SK-N-MC (cell line): ENCODE measurements around the gene XPO4.

Experiments
- DNase-seq: peaks from one replicate; pipeline ENCODE4 v3.0.0-alpha.2; 2011; ENCODE audit warnings: low read depth, low spot score
- H3K27ac ChIP-seq: fragments of 200-600 bp; sonication (generic); 2 replicates; pipeline ENCODE4 v1.5.1; 2016; ENCODE audit warnings: mixed run types
- H3K36me3 ChIP-seq: fragments of 200-600 bp; sonication (generic); 2 replicates; pipeline ENCODE4 v1.6.1; 2017; ENCODE audit warnings: antibody characterized with exemption, low read length, mixed read lengths; ENCODE audit not compliant: insufficient read depth
- H3K4me3 ChIP-seq: fragments of 200-600 bp; sonication (generic); 2 replicates; pipeline ENCODE4 v1.5.1; 2016
- H3K9ac ChIP-seq: fragments of 200-600 bp; sonication (generic); 2 replicates; pipeline ENCODE4 v1.8.0; 2017; ENCODE audit warnings: mixed run types, mixed read lengths; ENCODE audit not compliant: insufficient read length
- H3K9me3 ChIP-seq: fragments of 200-600 bp; sonication (generic); 2 replicates; pipeline ENCODE4 v1.6.1; 2017; ENCODE audit warnings: low read depth, mild to moderate bottlenecking, antibody characterized with exemption, low read length, moderate library complexity, mixed read lengths
- EZH2 ChIP-seq: fragments of 200-600 bp; sonication (generic); IDR thresholded peaks from one replicate; pipeline ENCODE4 v1.6.1; 2017; ENCODE audit warnings: antibody characterized with exemption
- FOXP2 ChIP-seq: optimal IDR thresholded peaks from 2 replicates; pipeline ENCODE3; 2011; ENCODE audit warnings: mild to moderate bottlenecking, moderate library complexity; ENCODE audit not compliant: insufficient read depth; ENCODE audit errors: extremely low read length, control extremely low read depth
- POLR2AphosphoS5 ChIP-seq: IDR thresholded peaks from 2 replicates; pipeline ENCODE4 v1.6.1; 2012; ENCODE audit warnings: mild to moderate bottlenecking, low read depth, low read length, borderline replicate concordance

XPO4 gene

GRCh38 chr13:20843166-20843565 is 59.4 kb downstream of the XPO4 start:
- Histone ChIP-seq H3K36me3 (peaks cover 42% of the 10 kb centered on the region), H3K9me3 (no peaks in the 10 kb centered on the region), H3K27ac (no peak overlapping the region), H3K4me3 (no peak overlapping the region), H3K9ac (no peak overlapping the region)
- no peak for DNase-seq
- TF ChIP-seq EZH2 (no peak), FOXP2 (no peak), POLR2AphosphoS5 (no peak)

- TF ChIP-seq FOXP2 (no peak), EZH2 (no peak), POLR2AphosphoS5 (no peak)
- no peak overlapping the region for H3K27ac ChIP-seq
- no peaks in the 10 kb centered on the region for H3K9me3 ChIP-seq
- peaks cover 57% of the 10 kb centered on the region for H3K36me3 ChIP-seq
- no peak overlapping the region for H3K9ac ChIP-seq
- DNase-seq, result no peak
- H3K4me3 ChIP-seq, result no peak overlapping the region
Observed at GRCh38 chr13:20840568-20840967, 62.0 kb downstream of the XPO4 start.

- no peak overlapping the region for H3K9ac ChIP-seq
- H3K27ac ChIP-seq, result no peak overlapping the region
- TF ChIP-seq EZH2 (no peak), FOXP2 (no peak), POLR2AphosphoS5 (no peak)
- no peak overlapping the region for H3K4me3 ChIP-seq
- peaks cover 27% of the 10 kb centered on the region for H3K36me3 ChIP-seq
- DNase-seq, result no peak
- no peaks in the 10 kb centered on the region for H3K9me3 ChIP-seq
Observed at GRCh38 chr13:20833900-20834679, 68.5 kb downstream of the XPO4 start.

- no peak overlapping the region for H3K9ac ChIP-seq
- TF ChIP-seq POLR2AphosphoS5, result no peak
- TF ChIP-seq EZH2, result no peak
- TF ChIP-seq FOXP2, result no peak
- peaks cover 21% of the 10 kb centered on the region for H3K36me3 ChIP-seq
- no peak for DNase-seq
- no peaks in the 10 kb centered on the region for H3K9me3 ChIP-seq
- H3K27ac ChIP-seq, result no peak overlapping the region
- H3K4me3 ChIP-seq, result no peak overlapping the region
Observed at GRCh38 chr13:20832861-20833260, 69.7 kb downstream of the XPO4 start.

- Histone ChIP-seq H3K4me3 (no peak overlapping the region), H3K9me3 (no peaks in the 10 kb centered on the region), H3K36me3 (peaks cover 15% of the 10 kb centered on the region), H3K9ac (no peak overlapping the region), H3K27ac (no peak overlapping the region)
- no peak for DNase-seq
- TF ChIP-seq FOXP2 (no peak), EZH2 (no peak), POLR2AphosphoS5 (no peak)
Observed at GRCh38 chr13:20831933-20832332, 70.6 kb downstream of the XPO4 start.

GRCh38 chr13:20831254-20831653 is 71.3 kb downstream of the XPO4 start:
- H3K4me3 ChIP-seq, result no peak overlapping the region
- peaks cover 8% of the 10 kb centered on the region for H3K36me3 ChIP-seq
- DNase-seq, result no peak
- TF ChIP-seq EZH2 (no peak), FOXP2 (no peak), POLR2AphosphoS5 (no peak)
- no peak overlapping the region for H3K27ac ChIP-seq
- no peaks in the 10 kb centered on the region for H3K9me3 ChIP-seq
- H3K9ac ChIP-seq, result no peak overlapping the region

- Histone ChIP-seq H3K27ac (peak overlapping the region; percentile 27; the same call in 1 of the 2 replicates), H3K9ac (peak overlapping the region; percentile 37), H3K36me3 (peaks cover 3% of the 10 kb centered on the region), H3K4me3 (peak overlapping the region; percentile 44), H3K9me3 (no peaks in the 10 kb centered on the region)
- no peak for DNase-seq
- no peak for TF ChIP-seq FOXP2
- TF ChIP-seq POLR2AphosphoS5, result no peak
- TF ChIP-seq EZH2, result no peak
Observed at GRCh38 chr13:20828539-20829364, 73.8 kb downstream of the XPO4 start.

- no peak overlapping the region for H3K9ac ChIP-seq
- H3K27ac ChIP-seq, result no peak overlapping the region
- peaks cover 4% of the 10 kb centered on the region for H3K36me3 ChIP-seq
- TF ChIP-seq EZH2 (no peak), POLR2AphosphoS5 (no peak), FOXP2 (no peak)
- no peak overlapping the region for H3K4me3 ChIP-seq
- no peak for DNase-seq
- no peaks in the 10 kb centered on the region for H3K9me3 ChIP-seq
Observed at GRCh38 chr13:20826843-20827560, 75.5 kb downstream of the XPO4 start.
